ENCODE results near the gene COMT. TPM values are rescaled to one million over a fixed set of nuclear protein-coding genes. Genes with fewer than 3 reads are reported as not detected.

COMT gene
- total RNA-seq, 1 donor from 2014 or later, result 186 TPM

- no peak overlapping the region for H3K27ac Mint-ChIP-seq (ENCODE audit: unreplicated experiment)
- H3K4me1 Mint-ChIP-seq (ENCODE audit: low read depth), result no peaks in the 10 kb centered on the region
- H3K36me3 Mint-ChIP-seq (ENCODE audit: low read depth), result no peaks in the 10 kb centered on the region
- DNase-seq (ENCODE audit: low spot score), result no peak
- TF ChIP-seq CTCF (IDR thresholded peaks at IDR 0.05), result no peak
- no peaks in the 10 kb centered on the region for H3K9me3 Mint-ChIP-seq (ENCODE audit: low read depth)
- H3K4me3 Mint-ChIP-seq (ENCODE audit: unreplicated experiment), result no peak overlapping the region
- no peaks in the 10 kb centered on the region for H3K27me3 Mint-ChIP-seq (ENCODE audit: low read depth)
These were observed 70.6 kb downstream of the COMT start for GRCh38 chr22:20011993-20012740.

- no peaks in the 10 kb centered on the region for H3K9me3 Mint-ChIP-seq (ENCODE audit: low read depth)
- H3K4me1 Mint-ChIP-seq (ENCODE audit: low read depth), result no peaks in the 10 kb centered on the region
- no peaks in the 10 kb centered on the region for H3K36me3 Mint-ChIP-seq (ENCODE audit: low read depth)
- DNase-seq (ENCODE audit: low spot score), result peak; percentile 72
- H3K4me3 Mint-ChIP-seq (ENCODE audit: unreplicated experiment), result no peak overlapping the region
- H3K27ac Mint-ChIP-seq (ENCODE audit: unreplicated experiment), result no peak overlapping the region
- H3K27me3 Mint-ChIP-seq (ENCODE audit: low read depth), result peaks cover 3% of the 10 kb centered on the region
- TF ChIP-seq CTCF (IDR thresholded peaks at IDR 0.05), result no peak
These were observed 71.3 kb downstream of the COMT start for GRCh38 chr22:20012741-20013331.

- Mint-ChIP-seq H3K4me3 (ENCODE audit: unreplicated experiment) (no peak overlapping the region), H3K9me3 (ENCODE audit: low read depth) (no peaks in the 10 kb centered on the region), H3K36me3 (ENCODE audit: low read depth) (no peaks in the 10 kb centered on the region), H3K27ac (ENCODE audit: unreplicated experiment) (no peak overlapping the region), H3K27me3 (ENCODE audit: low read depth) (peaks cover 3% of the 10 kb centered on the region), H3K4me1 (ENCODE audit: low read depth) (no peaks in the 10 kb centered on the region)
- DNase-seq (ENCODE audit: low spot score), result peak; percentile 90
- TF ChIP-seq CTCF (IDR thresholded peaks at IDR 0.05), result peak; percentile 94
These were observed 71.9 kb downstream of the COMT start for GRCh38 chr22:20013382-20013871.

- DNase-seq (ENCODE audit: low spot score), result no peak
- no peak overlapping the region for H3K4me3 Mint-ChIP-seq (ENCODE audit: unreplicated experiment)
- TF ChIP-seq CTCF (IDR thresholded peaks at IDR 0.05), result no peak
- H3K9me3 Mint-ChIP-seq (ENCODE audit: low read depth), result no peaks in the 10 kb centered on the region
- H3K27ac Mint-ChIP-seq (ENCODE audit: unreplicated experiment), result no peak overlapping the region
- peaks cover 3% of the 10 kb centered on the region for H3K27me3 Mint-ChIP-seq (ENCODE audit: low read depth)
- no peaks in the 10 kb centered on the region for H3K36me3 Mint-ChIP-seq (ENCODE audit: low read depth)
- no peaks in the 10 kb centered on the region for H3K4me1 Mint-ChIP-seq (ENCODE audit: low read depth)
These were observed 73.1 kb downstream of the COMT start for GRCh38 chr22:20014526-20015186.

- H3K4me3 Mint-ChIP-seq (ENCODE audit: unreplicated experiment), result peak overlapping the region; percentile 28
- H3K4me1 Mint-ChIP-seq (ENCODE audit: low read depth), result peaks cover 1% of the 10 kb centered on the region
- no peak for TF ChIP-seq CTCF (IDR thresholded peaks at IDR 0.05)
- no peak overlapping the region for H3K27ac Mint-ChIP-seq (ENCODE audit: unreplicated experiment)
- peaks cover 3% of the 10 kb centered on the region for H3K27me3 Mint-ChIP-seq (ENCODE audit: low read depth)
- H3K36me3 Mint-ChIP-seq (ENCODE audit: low read depth), result no peaks in the 10 kb centered on the region
- DNase-seq (ENCODE audit: low spot score), result no peak
- no peaks in the 10 kb centered on the region for H3K9me3 Mint-ChIP-seq (ENCODE audit: low read depth)
These were observed 73.6 kb downstream of the COMT start for GRCh38 chr22:20015187-20015625.

All from chondrocyte (in vitro differentiated cells).